ENCODE results near the gene CD72.
"Not testable (repeated sequence)": the region's sequence is repeated elsewhere in the genome, so short reads cannot be mapped to it uniquely, and the experiment has no call there.

CD72 gene

DNA sequence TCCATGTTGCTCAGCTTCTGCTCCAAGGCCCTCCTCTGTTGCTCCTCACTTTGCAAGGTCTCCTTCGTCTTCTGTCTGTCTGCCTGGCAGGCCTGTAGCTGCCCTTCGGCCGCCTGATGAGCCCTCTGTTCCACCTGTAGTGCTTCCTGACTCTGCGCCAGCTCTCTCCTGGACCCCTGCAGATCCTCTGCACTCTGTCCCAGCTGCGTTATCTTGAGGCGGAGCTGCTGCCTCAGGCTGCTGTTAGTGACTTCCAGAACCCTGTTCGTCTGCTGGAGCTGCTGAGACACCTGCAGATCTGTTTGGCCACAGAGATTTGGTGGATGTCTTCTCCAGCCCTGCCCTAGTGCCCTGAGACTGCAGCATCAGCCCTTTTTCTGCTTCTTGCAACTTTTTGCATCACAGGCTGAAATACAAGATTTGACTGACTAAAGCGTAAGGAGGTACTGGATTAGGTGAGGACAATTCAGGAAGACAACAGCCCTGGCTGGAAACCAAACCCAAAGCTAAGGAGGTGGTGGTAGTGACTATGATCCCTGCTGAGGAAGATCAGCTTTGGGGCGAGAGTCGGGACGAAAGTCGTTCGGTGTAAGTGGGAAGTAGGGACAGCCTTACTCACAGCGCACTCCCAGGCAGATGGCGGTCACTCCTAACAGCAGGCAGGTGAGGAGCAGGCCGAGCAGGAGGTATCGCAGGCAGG lies 2.1 kb downstream of the CD72 start:
- FAIRE-seq: no peak

- FAIRE-seq: no peak
Observed at GRCh38 chr9:35612843-35613242, 5.4 kb downstream of the CD72 start.

DNA sequence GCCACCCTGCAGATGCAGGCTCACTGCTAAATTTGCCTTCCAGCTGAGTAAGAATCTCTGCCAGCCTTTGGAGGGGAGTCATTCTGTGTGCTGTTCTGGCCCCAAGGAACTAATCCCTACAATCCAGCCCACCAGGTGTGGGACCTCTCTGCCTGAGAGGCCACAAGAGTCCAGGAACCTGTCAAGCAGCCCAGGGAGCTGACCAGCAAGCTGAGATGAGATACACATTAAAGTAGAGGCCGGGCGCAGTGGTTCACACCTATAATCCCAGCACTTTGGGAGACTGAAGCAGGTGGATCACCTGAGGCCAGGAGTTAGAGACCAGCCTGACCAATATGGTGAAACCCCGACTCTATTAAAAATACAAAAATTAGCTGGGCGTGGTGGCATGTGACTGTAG lies 6.1 kb downstream of the CD72 start:
- FAIRE-seq: not testable (repeated sequence)

DNA sequence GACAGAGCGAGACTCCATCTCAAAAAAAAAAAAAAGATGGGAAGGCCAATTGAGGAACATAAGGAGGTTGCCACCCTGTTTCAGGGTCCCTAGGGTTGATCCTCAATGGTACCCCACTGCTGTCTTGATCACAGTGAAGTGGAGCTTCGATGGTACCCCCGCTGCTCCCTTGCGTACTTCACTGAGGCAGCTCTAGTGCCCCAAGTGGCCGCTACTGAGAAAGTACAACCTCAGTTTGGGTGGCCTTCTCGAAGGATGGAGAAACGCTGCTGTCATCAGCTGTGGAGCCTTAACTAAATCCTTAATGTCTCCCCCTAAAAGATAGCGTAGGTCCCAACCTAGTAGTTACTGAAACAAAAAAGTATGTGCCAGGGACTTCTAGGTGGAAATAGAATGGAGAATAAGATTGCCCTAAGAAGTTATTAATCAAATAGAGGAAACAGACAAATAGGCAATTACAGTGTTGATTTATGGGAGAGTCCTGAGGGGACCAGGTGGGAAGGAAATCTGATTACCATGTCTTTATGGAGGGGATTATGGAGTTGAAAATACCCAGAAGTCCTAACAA lies 6.9 kb downstream of the CD72 start:
- no peak for FAIRE-seq

GRCh38 chr9:35609820-35610163 lies 8.4 kb downstream of the CD72 start:
- FAIRE-seq: no peak

DNA sequence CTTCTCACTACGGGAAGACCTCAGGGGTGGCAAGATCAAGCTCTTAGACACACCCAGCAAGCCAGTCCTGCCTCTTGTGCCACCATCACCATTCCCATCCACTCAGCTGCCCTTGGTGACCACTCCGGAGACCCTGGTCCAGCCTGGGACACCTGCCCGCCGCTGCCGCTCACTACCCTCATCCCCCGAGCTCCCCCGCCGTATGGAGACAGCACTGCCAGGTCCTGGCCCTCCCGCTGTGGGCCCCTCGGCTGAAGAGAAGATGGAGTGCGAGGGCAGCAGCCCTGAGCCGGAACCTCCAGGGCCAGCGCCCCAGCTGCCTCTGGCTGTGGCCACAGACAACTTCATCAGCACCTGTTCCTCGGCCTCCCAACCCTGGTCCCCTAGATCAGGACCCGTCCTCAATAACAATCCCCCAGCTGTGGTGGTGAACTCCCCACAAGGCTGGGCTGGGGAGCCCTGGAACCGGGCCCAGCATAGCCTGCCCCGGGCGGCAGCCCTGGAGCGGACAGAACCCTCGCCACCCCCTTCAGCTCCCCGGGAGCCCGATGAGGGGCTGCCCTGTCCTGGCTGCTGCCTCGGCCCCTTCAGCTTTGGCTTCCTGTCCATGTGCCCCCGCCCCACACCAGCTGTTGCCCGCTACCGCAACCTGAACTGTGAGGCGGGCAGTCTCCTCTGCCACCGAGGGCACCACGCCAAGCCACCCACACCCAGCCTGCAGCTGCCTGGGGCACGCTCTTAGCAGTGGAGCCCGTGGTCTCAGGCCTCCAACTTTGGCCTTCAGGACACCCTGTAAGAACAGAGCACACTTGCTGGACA lies 9.0 kb downstream of the CD72 start:
- no peak for FAIRE-seq

GRCh38 chr9:35608221-35608620 lies 10.0 kb downstream of the CD72 start:
- no peak for FAIRE-seq

- FAIRE-seq: no peak
Observed at GRCh38 chr9:35606726-35607125, 11.5 kb downstream of the CD72 start.

GRCh38 chr9:35606138-35606504 lies 12.1 kb downstream of the CD72 start:
- no peak for FAIRE-seq

DNA sequence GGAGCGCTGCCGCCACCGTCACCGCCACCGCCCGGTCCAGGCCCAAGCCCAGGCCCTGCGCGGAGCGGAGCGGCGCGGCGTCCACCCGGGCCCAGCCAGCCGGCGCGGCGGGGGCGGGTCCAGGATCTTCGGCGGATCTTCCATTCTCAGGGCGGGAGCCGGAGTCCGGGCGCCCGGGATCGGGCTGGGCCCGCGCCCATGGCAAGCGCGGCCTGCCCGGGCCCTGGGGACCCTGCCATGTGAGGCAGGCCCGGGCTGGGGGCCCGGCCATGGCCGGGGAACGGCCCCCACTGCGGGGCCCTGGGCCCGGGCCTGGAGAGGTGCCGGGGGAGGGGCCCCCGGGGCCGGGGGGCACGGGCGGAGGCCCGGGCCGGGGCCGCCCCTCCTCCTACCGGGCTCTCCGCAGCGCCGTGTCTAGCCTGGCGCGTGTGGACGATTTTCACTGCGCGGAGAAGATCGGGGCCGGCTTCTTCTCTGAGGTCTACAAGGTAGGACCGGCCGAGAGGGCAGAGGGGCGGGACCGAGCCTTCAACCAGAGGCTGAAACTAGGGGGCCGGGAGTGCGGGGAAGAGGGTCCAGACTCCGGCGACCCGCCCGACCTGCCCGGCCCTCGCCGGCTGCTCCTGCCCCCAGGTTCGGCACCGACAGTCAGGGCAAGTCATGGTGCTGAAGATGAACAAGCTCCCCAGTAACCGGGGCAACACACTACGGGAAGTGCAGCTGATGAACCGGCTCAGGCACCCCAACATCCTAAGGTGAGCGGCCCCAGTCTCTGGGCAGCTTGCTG lies 12.7 kb downstream of the CD72 start:
- FAIRE-seq: no peak

GRCh38 chr9:35604578-35605350 lies 13.4 kb downstream of the CD72 start, which contains the start of gene TESK1:
TESK1 (plus strand) TSS chr9:35605262; CDS start chr9:35605620, 358 bp downstream.
- no peak for FAIRE-seq

DNA sequence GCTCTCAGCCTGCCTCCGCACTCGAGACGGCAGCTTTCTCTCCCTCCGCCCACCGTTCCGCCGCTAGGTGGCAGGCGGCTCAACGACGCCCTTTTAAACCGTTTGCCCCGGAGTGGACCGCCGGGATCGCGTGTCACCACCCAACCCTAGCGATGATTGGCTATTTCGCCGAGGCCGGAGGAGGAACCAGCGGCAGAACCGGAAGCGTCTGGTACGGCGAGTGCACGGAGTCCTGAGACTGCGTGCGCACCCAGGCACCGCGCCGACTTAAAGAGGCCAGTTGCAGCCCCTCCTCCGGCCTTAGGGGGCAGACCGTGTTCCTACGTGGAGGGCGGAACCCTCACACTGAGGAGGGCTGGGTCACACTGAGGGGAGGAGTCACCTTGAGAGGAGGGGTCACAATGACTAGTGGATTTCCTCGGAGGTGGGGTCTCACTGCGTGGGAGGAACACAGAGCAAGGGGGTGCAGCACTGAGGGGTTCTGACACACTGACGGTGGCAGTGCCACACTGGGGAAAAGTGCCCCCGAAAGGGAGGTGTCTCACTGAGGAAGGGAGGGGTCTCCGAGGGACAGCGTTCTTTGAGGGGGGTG lies 14.1 kb downstream of the CD72 start:
- FAIRE-seq: peak; percentile 98

DNA sequence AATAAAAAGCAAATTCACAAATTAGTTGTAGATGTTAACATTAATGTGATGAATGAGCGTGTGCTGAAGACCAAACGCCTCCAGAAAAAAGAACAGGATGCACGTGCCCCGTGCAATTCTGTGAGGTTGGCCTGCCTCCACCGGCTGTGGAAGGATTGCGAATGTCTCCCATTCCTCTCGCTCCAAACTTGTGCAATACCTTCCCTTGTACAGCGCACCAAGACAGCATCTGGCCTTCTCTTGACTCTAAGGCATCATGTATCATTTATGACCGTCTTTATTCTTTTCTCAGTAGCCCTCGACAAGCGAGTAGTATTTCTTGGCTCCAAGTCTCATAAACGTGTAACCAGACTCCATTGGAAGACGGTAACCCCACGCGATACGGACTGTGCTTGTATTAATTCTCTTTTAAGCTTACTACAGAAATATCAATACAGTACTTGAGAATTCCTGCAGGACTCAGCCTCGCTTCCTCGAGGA lies 14.7 kb downstream of the CD72 start:
- no peak for FAIRE-seq

DNA sequence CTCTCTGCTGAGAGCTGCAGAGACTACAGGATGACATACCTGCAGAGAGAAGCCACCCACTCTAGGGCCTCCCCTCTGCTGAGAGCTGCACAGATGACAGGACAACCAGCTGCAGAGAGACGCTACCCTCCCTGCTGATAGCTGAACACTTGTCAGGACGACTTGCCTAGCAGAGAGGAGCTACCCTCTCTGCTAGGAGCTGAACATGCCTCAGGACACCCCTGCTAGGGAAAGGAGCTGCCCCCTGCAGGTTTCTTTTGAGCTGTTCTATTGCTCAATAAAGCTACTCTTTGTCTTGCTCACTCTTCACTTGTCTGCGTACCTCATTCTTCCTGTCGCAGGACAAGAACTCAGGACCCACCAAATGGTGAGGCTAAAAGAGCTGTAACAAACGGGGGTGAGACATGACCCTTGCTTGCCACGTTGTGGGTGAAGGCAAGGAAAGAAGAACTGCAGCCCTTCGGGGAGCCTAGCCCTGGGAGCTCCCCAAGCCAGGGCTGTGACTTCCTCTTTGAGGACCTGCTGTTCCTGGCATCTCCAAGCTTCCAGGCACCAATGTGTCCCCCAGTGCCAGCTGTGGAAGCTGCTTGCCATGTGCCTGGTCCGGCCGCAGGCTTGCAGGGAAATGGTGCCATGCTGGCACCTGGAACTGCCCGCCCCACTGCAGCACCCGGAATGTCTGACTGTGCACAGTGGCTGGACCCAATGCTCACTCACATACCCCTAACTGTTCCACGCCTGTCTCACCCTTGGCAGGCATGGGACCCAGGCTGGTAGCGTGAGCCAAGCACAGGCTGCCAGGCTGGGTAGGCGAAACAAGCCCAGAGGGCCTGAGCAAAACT lies 18.2 kb downstream of the CD72 start:
- no peak for FAIRE-seq

DNA sequence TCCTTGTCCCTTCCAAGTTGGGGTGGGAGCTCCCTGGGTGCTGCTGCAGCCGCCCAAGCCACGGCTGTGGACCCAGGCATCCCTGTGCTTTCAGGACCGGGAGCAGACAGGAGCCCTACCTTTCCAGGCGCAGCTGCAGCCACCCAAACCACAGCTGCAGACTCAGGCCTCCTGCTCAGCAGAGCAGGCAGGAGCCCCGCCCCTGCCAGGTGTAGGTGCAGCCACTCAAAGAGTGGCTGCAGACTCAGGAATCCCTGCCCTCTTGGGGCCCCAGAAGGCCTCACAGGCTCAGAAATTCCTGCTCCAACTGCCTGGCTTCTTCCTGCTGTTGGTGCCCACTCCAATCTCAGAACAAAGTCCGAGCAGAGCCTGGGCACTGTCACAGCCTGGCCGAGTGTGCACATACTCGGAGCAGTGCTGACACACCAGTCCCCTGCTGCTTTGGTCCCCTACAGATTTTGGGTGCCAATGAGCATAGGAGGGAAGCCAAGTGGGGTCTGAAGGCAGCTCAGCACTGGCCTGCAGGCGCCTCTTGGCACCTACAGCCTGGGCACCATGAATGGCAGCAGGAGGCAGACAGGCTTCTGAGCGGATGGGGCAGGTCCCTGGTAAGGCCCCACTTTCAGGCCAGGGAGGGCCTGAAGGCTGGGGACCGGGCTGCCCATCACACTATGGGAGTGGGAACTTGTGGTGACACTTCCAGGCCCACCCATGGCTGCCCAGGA lies 19.2 kb downstream of the CD72 start:
- no peak for FAIRE-seq

GRCh38 chr9:35596907-35597306 lies 21.3 kb downstream of the CD72 start:
- FAIRE-seq: not testable (repeated sequence)

- FAIRE-seq: no peak
Observed at GRCh38 chr9:35594471-35594870, 23.7 kb downstream of the CD72 start.

DNA sequence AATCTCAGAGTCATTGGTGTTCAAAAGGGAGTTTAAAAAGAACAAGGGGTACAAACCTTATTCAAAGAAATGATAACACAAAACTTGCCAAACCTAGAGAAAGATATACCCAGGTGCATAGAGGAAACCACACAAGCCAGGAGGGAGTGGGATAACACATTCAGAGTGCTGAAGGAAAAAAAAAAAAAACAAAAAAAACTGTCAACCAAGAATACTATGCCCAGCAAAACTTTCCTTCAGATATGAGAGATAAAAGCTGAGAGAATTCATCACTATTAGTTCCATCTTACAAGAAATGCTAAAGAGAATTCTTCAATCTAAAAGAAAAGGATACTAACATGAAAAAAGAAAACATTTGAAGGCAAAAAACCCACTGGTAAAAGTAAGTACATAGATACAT lies 24.6 kb downstream of the CD72 start:
- no peak for FAIRE-seq

DNA sequence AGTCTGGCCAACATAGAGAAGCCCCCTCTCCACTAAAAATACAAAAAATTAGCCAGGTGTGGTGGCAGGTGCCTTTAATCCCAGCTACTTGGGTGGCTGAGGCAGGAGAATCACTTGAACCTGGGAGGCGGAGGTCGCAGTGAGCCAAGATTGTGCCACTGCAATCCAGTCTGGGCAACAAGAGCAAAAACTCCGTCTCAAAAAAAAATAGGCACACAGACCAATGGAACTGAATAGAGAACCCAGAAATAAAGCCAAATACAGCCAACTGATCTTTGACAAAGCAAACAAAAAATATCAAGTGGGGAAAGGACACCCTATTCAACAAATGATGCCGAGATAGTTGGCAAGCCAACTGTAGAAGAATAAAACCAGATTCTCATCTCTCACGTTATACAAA lies 29.7 kb downstream of the CD72 start:
- not testable (repeated sequence) for FAIRE-seq

GRCh38 chr9:35584681-35585080 lies 33.5 kb downstream of the CD72 start:
- not testable (repeated sequence) for FAIRE-seq

Measured in endometrium (tissue), 2 donors.